Keratinocyte (primary cell): Measurements from ENCODE around the gene RNFT1.

ENCODE experiments used
- EZH2 ChIP-seq: IDR thresholded peaks from one replicate; pipeline ENCODE4 v1.6.1; 2012; ENCODE audit warnings: inconsistent platforms, mild to moderate bottlenecking, low read length, moderate library complexity
- TF ChIP-seq, protein P1 (sequence below), 3 experiments: IDR thresholded peaks in 1 of 3; conservative IDR thresholded peaks in 1 of 3; optimal IDR thresholded peaks in 1 of 3; 2 replicates in 2 of 3; 3 replicates in 1 of 3; pipeline versions ENCODE3 to v1.5.1; 2011; ENCODE audit warnings: low read length in 3 of 3, mild to moderate bottlenecking in 3 of 3, moderate library complexity in 2 of 3, control low read depth in 1 of 3, inconsistent platforms in 1 of 3; ENCODE audit not compliant: insufficient read depth in 2 of 3; ENCODE audit errors: extremely low read depth in 1 of 3

DNA sequence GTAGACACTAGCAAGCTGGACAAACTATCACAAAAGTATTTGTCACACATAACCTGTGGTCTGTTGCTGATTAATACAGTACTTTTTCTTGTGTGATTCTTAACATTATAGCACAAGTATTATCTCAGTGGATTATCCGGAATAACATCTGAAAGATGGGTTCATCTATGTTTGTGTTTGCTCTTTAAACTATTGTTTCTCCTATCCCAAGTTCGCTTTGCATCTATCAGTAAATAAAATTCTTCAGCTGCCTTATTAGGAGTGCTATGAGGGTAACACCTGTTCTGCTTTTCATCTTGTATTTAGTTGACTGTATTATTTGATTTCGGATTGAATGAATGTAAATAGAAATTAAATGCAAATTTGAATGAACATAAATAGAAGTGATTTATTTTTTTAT lies 14.5 kb downstream of the RNFT1 start:
- TF ChIP-seq, protein P1, sequence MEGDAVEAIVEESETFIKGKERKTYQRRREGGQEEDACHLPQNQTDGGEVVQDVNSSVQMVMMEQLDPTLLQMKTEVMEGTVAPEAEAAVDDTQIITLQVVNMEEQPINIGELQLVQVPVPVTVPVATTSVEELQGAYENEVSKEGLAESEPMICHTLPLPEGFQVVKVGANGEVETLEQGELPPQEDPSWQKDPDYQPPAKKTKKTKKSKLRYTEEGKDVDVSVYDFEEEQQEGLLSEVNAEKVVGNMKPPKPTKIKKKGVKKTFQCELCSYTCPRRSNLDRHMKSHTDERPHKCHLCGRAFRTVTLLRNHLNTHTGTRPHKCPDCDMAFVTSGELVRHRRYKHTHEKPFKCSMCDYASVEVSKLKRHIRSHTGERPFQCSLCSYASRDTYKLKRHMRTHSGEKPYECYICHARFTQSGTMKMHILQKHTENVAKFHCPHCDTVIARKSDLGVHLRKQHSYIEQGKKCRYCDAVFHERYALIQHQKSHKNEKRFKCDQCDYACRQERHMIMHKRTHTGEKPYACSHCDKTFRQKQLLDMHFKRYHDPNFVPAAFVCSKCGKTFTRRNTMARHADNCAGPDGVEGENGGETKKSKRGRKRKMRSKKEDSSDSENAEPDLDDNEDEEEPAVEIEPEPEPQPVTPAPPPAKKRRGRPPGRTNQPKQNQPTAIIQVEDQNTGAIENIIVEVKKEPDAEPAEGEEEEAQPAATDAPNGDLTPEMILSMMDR (optimal IDR thresholded peaks at IDR 0.05 in 1 of 3, IDR thresholded peaks at IDR 0.05 in 1 of 3, conservative IDR thresholded peaks at IDR 0.05 in 1 of 3; ENCODE audit: extremely low read depth in 1 of 3, insufficient read depth in 2 of 3, low read length in 3 of 3): no peak
- no peak for TF ChIP-seq EZH2
